GM23338 (cell line): ENCODE results near the gene GPATCH1. TPM values are rescaled to one million over a fixed set of nuclear protein-coding genes. Genes with fewer than 3 reads are reported as not detected.

Source experiments
- ATAC-seq: fragments of 200-7000 bp; cut with Tn5 transposase; 3 replicates; pipeline ENCODE4 v1.9.1; 2020
- DNase-seq: peaks from one replicate; pipeline ENCODE4 v3.0.0-alpha.2; 2015; ENCODE audit warnings: low spot score
- H2AFZ ChIP-seq: fragments of 200-600 bp; sonication (generic); 2 replicates; pipeline ENCODE4 v1.8.0; 2016; ENCODE audit warnings: antibody characterized with exemption, mild to moderate bottlenecking, moderate library complexity
- H3F3A ChIP-seq: fragments of 200-600 bp; sonication (generic); replicated peaks from 2 replicates; pipeline ENCODE4 v1.8.0; 2017; ENCODE audit warnings: antibody characterized with exemption, mixed run types, low read depth
- H3K27ac ChIP-seq: fragments of 200-600 bp; sonication (generic); 2 replicates; pipeline ENCODE4 v1.6.1; 2016; ENCODE audit warnings: low read depth
- H3K27me3 ChIP-seq: fragments of 200-600 bp; sonication (generic); 2 replicates; pipeline ENCODE4 v1.8.0; 2016; ENCODE audit warnings: mild to moderate bottlenecking, mixed run types, moderate library complexity; ENCODE audit not compliant: insufficient read depth
- H3K36me3 ChIP-seq: fragments of 200-600 bp; sonication (generic); 2 replicates; pipeline ENCODE4 v1.8.0; 2016; ENCODE audit warnings: mild to moderate bottlenecking; ENCODE audit not compliant: insufficient read depth
- H3K4me1 ChIP-seq: fragments of 200-600 bp; sonication (generic); 2 replicates; pipeline ENCODE4 v1.8.0; 2016; ENCODE audit warnings: mild to moderate bottlenecking, moderate library complexity; ENCODE audit not compliant: insufficient read depth
- H3K4me2 ChIP-seq: fragments of 200-600 bp; sonication (generic); 2 replicates; pipeline ENCODE4 v1.7.1; 2017; ENCODE audit warnings: mixed run types
- H3K4me3 ChIP-seq: fragments of 200-600 bp; sonication (generic); 2 replicates; pipeline ENCODE4 v1.6.1; 2016; ENCODE audit warnings: mixed run types
- H3K79me2 ChIP-seq: fragments of 200-600 bp; sonication (generic); replicated peaks from 2 replicates; pipeline ENCODE4 v1.8.0; 2017; ENCODE audit warnings: mild to moderate bottlenecking; ENCODE audit not compliant: insufficient read depth
- H3K9me2 ChIP-seq: fragments of 200-600 bp; sonication (generic); 2 replicates; pipeline ENCODE4 v1.8.0; 2017; ENCODE audit not compliant: insufficient read depth
- H4K20me1 ChIP-seq: fragments of 200-600 bp; sonication (generic); replicated peaks from 2 replicates; pipeline ENCODE4 v1.8.0; 2017; ENCODE audit warnings: mild to moderate bottlenecking; ENCODE audit not compliant: insufficient read depth
- H3K27ac Mint-ChIP-seq: 2 replicates; pipeline ENCODE4 v1.8.0; 2020; ENCODE audit warnings: inconsistent platforms, mild to moderate bottlenecking, moderate library complexity, mixed read lengths
- H3K27me3 Mint-ChIP-seq: 3 replicates; pipeline ENCODE4 v1.8.0; 2022; ENCODE audit warnings: low read depth, mild to moderate bottlenecking, moderate library complexity, mixed read lengths, inconsistent platforms; ENCODE audit not compliant: insufficient read depth, poor library complexity
- H3K36me3 Mint-ChIP-seq: 3 replicates; pipeline ENCODE4 v1.8.0; 2021; ENCODE audit warnings: low read depth, mild to moderate bottlenecking, inconsistent platforms, moderate library complexity, mixed read lengths
- H3K4me1 Mint-ChIP-seq: 3 replicates; pipeline ENCODE4 v1.8.0; 2020; ENCODE audit warnings: mild to moderate bottlenecking, inconsistent platforms, mixed read lengths
- H3K4me3 Mint-ChIP-seq: 3 replicates; pipeline ENCODE4 v1.8.0; 2021; ENCODE audit warnings: moderate library complexity, mild to moderate bottlenecking, inconsistent platforms, mixed read lengths
- H3K9me3 Mint-ChIP-seq: 3 replicates; pipeline ENCODE4 v1.8.0; 2020; ENCODE audit warnings: moderate library complexity, mild to moderate bottlenecking, inconsistent platforms, mixed read lengths
- CTCF ChIP-seq, 2 experiments: fragments of 200-600 bp in 1 of 2; sonication (generic) in 1 of 2; conservative IDR thresholded peaks; 2 replicates each; pipeline versions ENCODE4 v1.5.1 to v1.6.1; 2016 to 2017; ENCODE audit warnings: antibody characterized with exemption in 2 of 2, low read depth in 2 of 2, mild to moderate bottlenecking in 2 of 2, moderate library complexity in 1 of 2
- ETS1 ChIP-seq: IDR thresholded peaks from 2 replicates; pipeline ENCODE4 v1.6.1; 2016; ENCODE audit warnings: antibody characterized with exemption
- EZH2 ChIP-seq: fragments of 200-600 bp; sonication (generic); IDR thresholded peaks from one replicate; pipeline ENCODE4 v1.8.0; 2017; ENCODE audit warnings: antibody characterized with exemption, mild to moderate bottlenecking, low read depth; ENCODE audit not compliant: unreplicated experiment
- EZH2phosphoT487 ChIP-seq: fragments of 200-600 bp; sonication (generic); IDR thresholded peaks from one replicate; pipeline ENCODE4 v1.8.1; 2018; ENCODE audit warnings: antibody characterized with exemption; ENCODE audit not compliant: unreplicated experiment
- JUNB ChIP-seq: IDR thresholded peaks from one replicate; pipeline ENCODE4 v1.6.1; 2016; ENCODE audit warnings: antibody characterized with exemption; ENCODE audit not compliant: unreplicated experiment
- POLR2AphosphoS5 ChIP-seq: IDR thresholded peaks from 2 replicates; pipeline ENCODE4 v1.6.1; 2016; ENCODE audit warnings: antibody characterized with exemption, low read depth
- REST ChIP-seq: IDR thresholded peaks from one replicate; pipeline ENCODE4 v1.6.1; 2018; ENCODE audit warnings: antibody characterized with exemption; ENCODE audit not compliant: unreplicated experiment
- ZNF114 ChIP-seq: fragments of 250-450 bp; sonication (Bioruptor Pico); IDR thresholded peaks from 2 replicates; pipeline ENCODE4 v1.5.0; 2020; ENCODE audit warnings: mild to moderate bottlenecking, moderate library complexity
- ZNF331 ChIP-seq: fragments of 250-450 bp; sonication (Bioruptor Pico); IDR thresholded peaks from 2 replicates; pipeline ENCODE4 v1.5.0; 2020; ENCODE audit warnings: low read depth, mild to moderate bottlenecking, moderate library complexity
- polyA plus RNA-seq: library from polyadenylated mRNA; unstranded; fragments of >200 nt; fragmentation: Nextera tagmentation; extraction: Ambion mirVana; gene quantifications from 2 replicates; pipeline ENCODE4 v1.2.1, GENCODE V29; 2016
- total RNA-seq: library from RNA; depleted of rRNA; stranded (reverse); fragments of >200 nt; shearing (Covaris generic); gene quantifications from 2 replicates; pipeline ENCODE4 v1.2.3, GENCODE V29; 2014

The GPATCH1 gene
- total and polyA plus RNA-seq, 2 experiments from 2014 or later = 12.0 to 13.6 TPM

- TF ChIP-seq REST = no peak
- no peak for TF ChIP-seq CTCF (conservative IDR thresholded peaks at IDR 0.05; ENCODE audit: low read depth in 2 of 2)
These were observed 58.2 kb downstream of the GPATCH1 start (continued) for GRCh38 chr19:33139165-33139564.

- H3K36me3 Mint-ChIP-seq = no peaks in the 10 kb centered on the region
- no peak overlapping the region for H3K27ac Mint-ChIP-seq
- Histone ChIP-seq H4K20me1 (no peaks in the 10 kb centered on the region), H3F3A (no peaks in the 10 kb centered on the region), H3K9me2 (no peaks in the 10 kb centered on the region), H3K4me1 (no peaks in the 10 kb centered on the region), H3K27me3 (no peaks in the 10 kb centered on the region), H3K79me2 (no peaks in the 10 kb centered on the region), H3K4me3 (no peak overlapping the region), H2AFZ (0 out of 2 replicates have a peak overlapping the region, but pooled peaks have one; percentile 7), H3K27ac (no peak overlapping the region), H3K4me2 (no peak overlapping the region), H3K36me3 (no peaks in the 10 kb centered on the region)
- no peaks in the 10 kb centered on the region for H3K9me3 Mint-ChIP-seq
- peak; percentile 83 for DNase-seq
- peak; percentile 97 for ATAC-seq
- no peak for TF ChIP-seq POLR2AphosphoS5
- TF ChIP-seq ZNF331 (CRISPR knock-in tag) = no peak
- peak; percentile 90 to 92 for TF ChIP-seq CTCF (conservative IDR thresholded peaks at IDR 0.05; ENCODE audit: low read depth in 2 of 2)
- no peak for TF ChIP-seq ZNF114 (CRISPR knock-in tag)
- no peak for TF ChIP-seq EZH2phosphoT487
- no peak for TF ChIP-seq EZH2
- no peak for TF ChIP-seq JUNB
- TF ChIP-seq ETS1 = no peak
- H3K4me3 Mint-ChIP-seq = no peak overlapping the region
- peaks cover 10% of the 10 kb centered on the region; the same call in 2 of the 3 replicates for H3K4me1 Mint-ChIP-seq
- peaks cover 5% of the 10 kb centered on the region for H3K27me3 Mint-ChIP-seq
These were observed 63.0 kb downstream of the GPATCH1 start for GRCh38 chr19:33143897-33144405.
